ENCODE data around the gene CCDC39. TPM values are rescaled to one million over a fixed set of nuclear protein-coding genes. Genes with fewer than 3 reads are reported as not detected.
"Not testable (repeated sequence)": the region's sequence is repeated elsewhere in the genome, so short reads cannot be mapped to it uniquely, and the experiment has no call there.

Gene CCDC39
- total RNA-seq, 1 donor from 2014 or later = 0.24 TPM

DNA sequence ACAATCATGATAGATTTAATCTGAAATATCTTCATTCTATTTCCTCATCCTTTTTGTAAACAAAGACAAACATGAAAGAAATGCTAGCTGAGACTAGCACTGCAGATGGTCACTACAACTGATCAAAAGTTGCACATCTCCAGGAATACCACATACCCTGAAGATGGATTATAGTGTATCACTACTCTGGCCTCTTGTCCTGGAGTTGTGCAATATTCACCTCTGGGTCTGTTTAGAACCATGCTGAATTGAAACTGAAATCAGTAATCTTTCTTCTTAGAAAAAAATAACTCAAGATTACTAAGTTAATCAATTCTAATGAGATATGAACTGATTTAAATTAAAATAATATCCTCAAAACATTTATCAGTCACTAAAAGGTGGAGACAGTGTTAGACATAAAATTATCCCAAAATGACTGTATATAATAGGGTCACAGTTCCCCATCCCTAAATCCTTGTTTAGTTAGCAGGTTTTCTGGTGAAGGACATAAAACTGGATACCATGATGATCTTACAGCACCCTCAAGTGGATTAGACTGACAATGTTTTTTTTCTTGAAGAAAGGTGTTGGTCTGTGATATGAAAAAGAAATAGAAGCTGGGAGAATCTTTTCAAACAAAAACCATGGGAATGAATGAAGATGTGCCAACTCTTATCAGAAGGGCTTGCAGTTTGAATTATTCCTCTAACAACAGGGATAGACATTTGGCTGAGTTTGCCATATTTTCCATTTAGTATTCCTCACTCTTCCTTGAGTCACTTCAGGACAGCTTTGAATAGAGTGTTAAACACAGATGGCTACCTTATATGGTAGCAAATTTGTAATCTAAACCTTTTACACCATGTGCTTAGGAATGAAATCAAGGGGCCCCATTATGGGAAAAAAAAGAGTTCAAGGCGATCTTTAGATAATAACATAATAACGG is 84.4 kb downstream of the CCDC39 start:
- H2AFZ ChIP-seq (replicated peaks) = no peak overlapping the region
- Mint-ChIP-seq H3K36me3 (no peaks in the 10 kb centered on the region), H3K27me3 (ENCODE audit: insufficient read depth, low read depth) (no peaks in the 10 kb centered on the region), H3K4me3 (no peak overlapping the region), H3K27ac (no peak overlapping the region), H3K9me3 (no peaks in the 10 kb centered on the region), H3K4me1 (peaks cover 4% of the 10 kb centered on the region)
- no peaks in the 10 kb centered on the region for H3K4me1 ChIP-seq
- DNase-seq (ENCODE audit: low spot score) = peak; percentile 53
- peaks cover 27% of the 10 kb centered on the region for H3K27me3 ChIP-seq
- no peaks in the 10 kb centered on the region for H4K20me1 ChIP-seq (ENCODE audit: low read depth)
- H3K36me3 ChIP-seq = no peaks in the 10 kb centered on the region
- no peaks in the 10 kb centered on the region for H3F3A ChIP-seq (ENCODE audit: low read depth)
- no peak overlapping the region for H3K4me2 ChIP-seq
- no peak overlapping the region for H3K4me3 ChIP-seq
- TF ChIP-seq EZH2 (IDR thresholded peaks at IDR 0.05) = no peak
- no peak for TF ChIP-seq EZH2phosphoT487 (IDR thresholded peaks at IDR 0.05)
- TF ChIP-seq, protein P1, sequence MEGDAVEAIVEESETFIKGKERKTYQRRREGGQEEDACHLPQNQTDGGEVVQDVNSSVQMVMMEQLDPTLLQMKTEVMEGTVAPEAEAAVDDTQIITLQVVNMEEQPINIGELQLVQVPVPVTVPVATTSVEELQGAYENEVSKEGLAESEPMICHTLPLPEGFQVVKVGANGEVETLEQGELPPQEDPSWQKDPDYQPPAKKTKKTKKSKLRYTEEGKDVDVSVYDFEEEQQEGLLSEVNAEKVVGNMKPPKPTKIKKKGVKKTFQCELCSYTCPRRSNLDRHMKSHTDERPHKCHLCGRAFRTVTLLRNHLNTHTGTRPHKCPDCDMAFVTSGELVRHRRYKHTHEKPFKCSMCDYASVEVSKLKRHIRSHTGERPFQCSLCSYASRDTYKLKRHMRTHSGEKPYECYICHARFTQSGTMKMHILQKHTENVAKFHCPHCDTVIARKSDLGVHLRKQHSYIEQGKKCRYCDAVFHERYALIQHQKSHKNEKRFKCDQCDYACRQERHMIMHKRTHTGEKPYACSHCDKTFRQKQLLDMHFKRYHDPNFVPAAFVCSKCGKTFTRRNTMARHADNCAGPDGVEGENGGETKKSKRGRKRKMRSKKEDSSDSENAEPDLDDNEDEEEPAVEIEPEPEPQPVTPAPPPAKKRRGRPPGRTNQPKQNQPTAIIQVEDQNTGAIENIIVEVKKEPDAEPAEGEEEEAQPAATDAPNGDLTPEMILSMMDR (IDR thresholded peaks at IDR 0.05) = peak; percentile 74
- no peak overlapping the region for H3K9ac ChIP-seq
- no peaks in the 10 kb centered on the region for H3K9me3 ChIP-seq (ENCODE audit: low read depth)
- H3K79me2 ChIP-seq (ENCODE audit: low read depth) = no peaks in the 10 kb centered on the region
- H3K27ac ChIP-seq = no peak overlapping the region

DNA sequence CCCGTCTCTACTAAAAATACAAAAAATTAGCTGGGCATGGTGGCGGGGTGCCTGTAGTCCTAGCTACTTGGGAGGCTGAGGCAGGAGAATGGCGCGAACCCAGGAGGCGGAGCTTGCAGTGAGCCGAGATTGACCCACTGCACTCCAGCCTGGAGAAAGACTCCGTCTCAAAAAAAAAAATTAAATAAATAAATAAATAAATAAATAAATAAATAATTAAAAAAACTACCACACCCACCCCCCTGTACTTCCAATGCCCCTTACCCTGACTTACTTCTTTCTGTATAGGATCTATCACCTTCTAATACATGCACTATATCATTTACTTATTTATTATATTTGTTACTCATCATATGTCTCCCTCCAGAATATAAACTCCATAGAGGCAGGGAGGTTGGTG is 85.7 kb downstream of the CCDC39 start:
- H3K27me3 ChIP-seq = peaks cover 14% of the 10 kb centered on the region
- not testable (repeated sequence) for H4K20me1 ChIP-seq (ENCODE audit: low read depth); H3K36me3 ChIP-seq; H3K27ac Mint-ChIP-seq; H3K4me3 Mint-ChIP-seq; H3K4me3 ChIP-seq; H3K4me2 ChIP-seq; H3K79me2 ChIP-seq (ENCODE audit: low read depth); H3K9me3 Mint-ChIP-seq; H3K4me1 Mint-ChIP-seq; H3K9me3 ChIP-seq (ENCODE audit: low read depth); DNase-seq (ENCODE audit: low spot score); H3K9ac ChIP-seq; H3K4me1 ChIP-seq; H3K27ac ChIP-seq; H3F3A ChIP-seq (ENCODE audit: low read depth); H2AFZ ChIP-seq (replicated peaks); H3K27me3 Mint-ChIP-seq (ENCODE audit: insufficient read depth, low read depth); H3K36me3 Mint-ChIP-seq

- H3K36me3 ChIP-seq = no peaks in the 10 kb centered on the region
- no peaks in the 10 kb centered on the region for H3K9me3 Mint-ChIP-seq
- TF ChIP-seq EZH2 (IDR thresholded peaks at IDR 0.05) (no peak), EZH2phosphoT487 (IDR thresholded peaks at IDR 0.05) (no peak)
- TF ChIP-seq, protein P1 (IDR thresholded peaks at IDR 0.05) = no peak
- H3K79me2 ChIP-seq (ENCODE audit: low read depth) = no peaks in the 10 kb centered on the region
- no peak overlapping the region for H2AFZ ChIP-seq (replicated peaks)
- no peak for DNase-seq (ENCODE audit: low spot score)
- no peak overlapping the region for H3K9ac ChIP-seq
- no peak overlapping the region for H3K27ac Mint-ChIP-seq
- no peak overlapping the region for H3K4me3 Mint-ChIP-seq
- no peaks in the 10 kb centered on the region for H3K4me1 ChIP-seq
- H3K36me3 Mint-ChIP-seq = no peaks in the 10 kb centered on the region
- H3K27me3 ChIP-seq = no peaks in the 10 kb centered on the region
- H3K27me3 Mint-ChIP-seq (ENCODE audit: insufficient read depth, low read depth) = no peaks in the 10 kb centered on the region
- H3K4me1 Mint-ChIP-seq = peaks cover 4% of the 10 kb centered on the region
- no peaks in the 10 kb centered on the region for H3F3A ChIP-seq (ENCODE audit: low read depth)
- H3K4me3 ChIP-seq = no peak overlapping the region
- no peaks in the 10 kb centered on the region for H4K20me1 ChIP-seq (ENCODE audit: low read depth)
- no peaks in the 10 kb centered on the region for H3K9me3 ChIP-seq (ENCODE audit: low read depth)
- H3K4me2 ChIP-seq = no peak overlapping the region
- no peak overlapping the region for H3K27ac ChIP-seq
Observed at GRCh38 chr3:180590396-180590795, 88.9 kb downstream of the CCDC39 start.

GRCh38 chr3:180580934-180581333 is 98.4 kb downstream of the CCDC39 start:
- Histone ChIP-seq H3K4me2 (no peak overlapping the region), H3K79me2 (ENCODE audit: low read depth) (no peaks in the 10 kb centered on the region), H3K27ac (no peak overlapping the region), H3K36me3 (no peaks in the 10 kb centered on the region), H4K20me1 (ENCODE audit: low read depth) (no peaks in the 10 kb centered on the region), H3K4me1 (peaks cover 2% of the 10 kb centered on the region), H3K9ac (no peak overlapping the region), H3K4me3 (no peak overlapping the region), H3F3A (ENCODE audit: low read depth) (no peaks in the 10 kb centered on the region), H3K9me3 (ENCODE audit: low read depth) (no peaks in the 10 kb centered on the region), H3K27me3 (no peaks in the 10 kb centered on the region), H2AFZ (replicated peaks) (no peak overlapping the region)
- Mint-ChIP-seq H3K4me3 (no peak overlapping the region), H3K27ac (no peak overlapping the region), H3K36me3 (no peaks in the 10 kb centered on the region), H3K27me3 (ENCODE audit: insufficient read depth, low read depth) (no peaks in the 10 kb centered on the region), H3K9me3 (no peaks in the 10 kb centered on the region), H3K4me1 (no peaks in the 10 kb centered on the region)
- TF ChIP-seq EZH2phosphoT487 (IDR thresholded peaks at IDR 0.05) = no peak
- TF ChIP-seq, protein P1 (IDR thresholded peaks at IDR 0.05) = no peak
- no peak for TF ChIP-seq EZH2 (IDR thresholded peaks at IDR 0.05)
- no peak for DNase-seq (ENCODE audit: low spot score)

Measured in neural progenitor cell (in vitro differentiated cells).